T1000 (cell line): ENCODE data around the gene UBL4B.
"Not testable (repeated sequence)": the region's sequence is repeated elsewhere in the genome, so short reads cannot be mapped to it uniquely, and the experiment has no call there.

ENCODE experiments used
- DNase-seq: peaks from one replicate; lab custom pipeline; 2025; ENCODE audit warnings: mixed read lengths; lab: John Stamatoyannopoulos, UW

Gene UBL4B

GRCh38 chr1:110112143-110112542 lies at the start of gene UBL4B:
Gene UBL4B (plus strand): TSS chr1:110112443. CDS start chr1:110112535, 92 bp downstream.
- DNase-seq = no peak

- DNase-seq = no peak
Observed at GRCh38 chr1:110062612-110063011, 49.6 kb upstream of the UBL4B start.

- DNase-seq = no peak
Observed at GRCh38 chr1:110063781-110064180, 48.5 kb upstream of the UBL4B start.

- DNase-seq = no peak
Observed at GRCh38 chr1:110064576-110065337, 47.5 kb upstream of the UBL4B start.

GRCh38 chr1:110065841-110066240 lies 46.4 kb upstream of the UBL4B start:
- DNase-seq = no peak

GRCh38 chr1:110067479-110067892 lies 44.8 kb upstream of the UBL4B start:
- no peak for DNase-seq

GRCh38 chr1:110067893-110068645 lies 44.2 kb upstream of the UBL4B start:
- no peak for DNase-seq

GRCh38 chr1:110068646-110069403 lies 43.4 kb upstream of the UBL4B start:
- DNase-seq = no peak

GRCh38 chr1:110069404-110070281 lies 42.6 kb upstream of the UBL4B start:
- no peak for DNase-seq

- DNase-seq = no peak
Observed at GRCh38 chr1:110070282-110070669, 42.0 kb upstream of the UBL4B start.

- no peak for DNase-seq
Observed at GRCh38 chr1:110070671-110071242, 41.5 kb upstream of the UBL4B start, which contains the start of gene ALX3. Gene ALX3 (minus strand): TSS chr1:110070672. CDS start chr1:110070612, 60 bp downstream.

- DNase-seq = no peak
Observed at GRCh38 chr1:110074166-110074565, 38.1 kb upstream of the UBL4B start.

- DNase-seq = no peak
Observed at GRCh38 chr1:110076789-110077500, 35.3 kb upstream of the UBL4B start.

GRCh38 chr1:110079995-110080394 lies 32.2 kb upstream of the UBL4B start:
- not testable (repeated sequence) for DNase-seq

- no peak for DNase-seq
Observed at GRCh38 chr1:110081061-110081460, 31.2 kb upstream of the UBL4B start.

- no peak for DNase-seq
Observed at GRCh38 chr1:110082477-110082876, 29.8 kb upstream of the UBL4B start.

GRCh38 chr1:110083061-110083865 lies 29.0 kb upstream of the UBL4B start:
- no peak for DNase-seq

- no peak for DNase-seq
Observed at GRCh38 chr1:110083866-110084226, 28.4 kb upstream of the UBL4B start.

GRCh38 chr1:110084227-110085078 lies 27.8 kb upstream of the UBL4B start:
- DNase-seq = no peak
